ENCODE results near the gene TAF3. TPM values are rescaled to one million over a fixed set of nuclear protein-coding genes. Genes with fewer than 3 reads are reported as not detected.

The TAF3 gene
- polyA plus RNA-seq, 3 donors = 1.6 to 3.9 (median 3.4) TPM

DNA sequence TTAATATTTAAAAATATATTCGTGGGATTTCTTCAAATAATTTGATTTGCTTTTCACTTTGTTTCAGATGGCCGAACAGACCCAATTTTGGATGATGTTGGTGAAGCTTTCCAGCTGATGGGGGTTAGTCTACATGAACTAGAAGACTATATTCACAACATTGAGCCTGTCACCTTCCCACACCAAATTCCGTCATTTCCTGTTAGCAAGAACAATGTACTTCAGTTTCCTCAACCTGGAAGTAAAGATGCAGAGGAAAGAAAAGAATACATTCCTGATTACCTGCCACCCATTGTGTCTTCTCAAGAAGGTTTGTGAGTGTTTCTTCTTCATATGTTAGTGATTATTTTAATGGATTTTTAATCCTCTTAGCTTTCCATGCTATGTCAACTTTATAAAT is 5.9 kb downstream of the TAF3 start:
- peaks cover 44 to 66% of the 10 kb centered on the region in 2 donors for H3K36me3 Mint-ChIP-seq
- intact Hi-C loops (cut with micrococcal nuclease) = no loop called here

DNA sequence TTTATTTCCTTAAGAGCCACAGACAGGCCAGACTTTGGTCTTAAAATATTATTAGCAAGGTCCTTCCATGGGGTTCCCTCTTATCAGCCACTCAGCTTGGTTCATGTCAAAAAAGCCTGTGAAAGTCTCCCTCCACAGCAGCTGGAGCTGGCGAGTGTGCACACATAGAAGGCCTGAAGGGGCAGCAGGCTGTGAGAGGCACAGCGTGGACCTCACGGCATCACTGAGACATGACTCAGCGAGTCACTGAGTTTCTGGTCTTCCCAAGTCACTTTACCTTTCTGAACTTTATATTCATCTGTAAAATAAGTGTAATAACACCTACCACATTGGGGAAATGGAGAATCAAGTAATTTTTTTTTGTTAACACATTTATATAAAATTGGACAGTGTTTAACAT is 8.7 kb downstream of the TAF3 start:
- H3K4me3 ChIP-seq (replicated peaks in 1 of 3; ENCODE audit: low read depth in 2 of 3, low read length in 3 of 3) = no peak overlapping the region
- no peak overlapping the region for H3K4me2 ChIP-seq (replicated peaks; ENCODE audit: extremely low read depth, low read length, poor library complexity, severe bottlenecking)
- H4K20me1 ChIP-seq (ENCODE audit: insufficient read depth, low read length) = peaks cover 7% of the 10 kb centered on the region
- no peak overlapping the region for H3K9ac ChIP-seq (ENCODE audit: insufficient read depth, low read length, poor library complexity, severe bottlenecking)
- peaks cover 8% of the 10 kb centered on the region for H3K4me1 Mint-ChIP-seq
- no CpG with 5 or more reads among the region's 4 CpGs for WGBS (ENCODE audit: insufficient coverage)
- H3K4me1 ChIP-seq (ENCODE audit: control insufficient read depth in 1 of 2, insufficient read depth in 2 of 2, low read length in 2 of 2) = no peaks in the 10 kb centered on the region
- H3K27me3 ChIP-seq (ENCODE audit: control insufficient read depth in 2 of 2, insufficient read depth in 2 of 2, low read length in 2 of 2) = no peaks in the 10 kb centered on the region
- no peak for DNase-seq
- peaks cover 42 to 66% of the 10 kb centered on the region in 2 donors for H3K36me3 ChIP-seq (replicated peaks in 1 of 2; ENCODE audit: control insufficient read depth in 1 of 2, insufficient read depth in 2 of 2, low read length in 2 of 2)
- H3K79me2 ChIP-seq (ENCODE audit: insufficient read depth, low read length) = peaks cover 40% of the 10 kb centered on the region
- no peaks in the 10 kb centered on the region for H3K9me3 ChIP-seq (replicated peaks in 1 of 2; ENCODE audit: control insufficient read depth in 1 of 2, insufficient read depth in 1 of 2, low read length in 2 of 2)
- H3K27ac Mint-ChIP-seq = no peak overlapping the region
- TF ChIP-seq, protein P1, sequence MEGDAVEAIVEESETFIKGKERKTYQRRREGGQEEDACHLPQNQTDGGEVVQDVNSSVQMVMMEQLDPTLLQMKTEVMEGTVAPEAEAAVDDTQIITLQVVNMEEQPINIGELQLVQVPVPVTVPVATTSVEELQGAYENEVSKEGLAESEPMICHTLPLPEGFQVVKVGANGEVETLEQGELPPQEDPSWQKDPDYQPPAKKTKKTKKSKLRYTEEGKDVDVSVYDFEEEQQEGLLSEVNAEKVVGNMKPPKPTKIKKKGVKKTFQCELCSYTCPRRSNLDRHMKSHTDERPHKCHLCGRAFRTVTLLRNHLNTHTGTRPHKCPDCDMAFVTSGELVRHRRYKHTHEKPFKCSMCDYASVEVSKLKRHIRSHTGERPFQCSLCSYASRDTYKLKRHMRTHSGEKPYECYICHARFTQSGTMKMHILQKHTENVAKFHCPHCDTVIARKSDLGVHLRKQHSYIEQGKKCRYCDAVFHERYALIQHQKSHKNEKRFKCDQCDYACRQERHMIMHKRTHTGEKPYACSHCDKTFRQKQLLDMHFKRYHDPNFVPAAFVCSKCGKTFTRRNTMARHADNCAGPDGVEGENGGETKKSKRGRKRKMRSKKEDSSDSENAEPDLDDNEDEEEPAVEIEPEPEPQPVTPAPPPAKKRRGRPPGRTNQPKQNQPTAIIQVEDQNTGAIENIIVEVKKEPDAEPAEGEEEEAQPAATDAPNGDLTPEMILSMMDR (IDR thresholded peaks at IDR 0.05) = no peak
- H3K27ac ChIP-seq (ENCODE audit: low read depth in 1 of 2, low read length in 2 of 2) = no peak overlapping the region
- H3K4me3 Mint-ChIP-seq = no peak overlapping the region
- intact Hi-C loops (cut with micrococcal nuclease) = no loop called here
- no peaks in the 10 kb centered on the region for H3K27me3 Mint-ChIP-seq (ENCODE audit: low read depth in 3 of 3)
- peaks cover 47 to 67% of the 10 kb centered on the region in 2 donors for H3K36me3 Mint-ChIP-seq
- H3K9me3 Mint-ChIP-seq = peaks cover 0 to 2% (median 0%) of the 10 kb centered on the region in 7 donors
- no peak overlapping the region for H2AFZ ChIP-seq (ENCODE audit: insufficient read depth, low read depth, low read length, poor library complexity, severe bottlenecking)

More for the DNA sequence above, 5.9 kb downstream of the TAF3 start:
- Histone ChIP-seq H3K27me3 (ENCODE audit: control insufficient read depth in 2 of 2, insufficient read depth in 2 of 2, low read length in 2 of 2) (no peaks in the 10 kb centered on the region), H2AFZ (ENCODE audit: insufficient read depth, low read depth, low read length, poor library complexity, severe bottlenecking) (no peak overlapping the region), H3K9me3 (replicated peaks in 1 of 2; ENCODE audit: control insufficient read depth in 1 of 2, insufficient read depth in 1 of 2, low read length in 2 of 2) (no peaks in the 10 kb centered on the region), H4K20me1 (ENCODE audit: insufficient read depth, low read length) (no peaks in the 10 kb centered on the region), H3K79me2 (ENCODE audit: insufficient read depth, low read length) (peaks cover 42% of the 10 kb centered on the region), H3K4me3 (replicated peaks in 1 of 3; ENCODE audit: low read depth in 2 of 3, low read length in 3 of 3) (no peak overlapping the region), H3K27ac (ENCODE audit: low read depth in 1 of 2, low read length in 2 of 2) (no peak overlapping the region), H3K4me1 (ENCODE audit: control insufficient read depth in 1 of 2, insufficient read depth in 2 of 2, low read length in 2 of 2) (peaks cover 7 to 10% of the 10 kb centered on the region in 2 donors), H3K36me3 (replicated peaks in 1 of 2; ENCODE audit: control insufficient read depth in 1 of 2, insufficient read depth in 2 of 2, low read length in 2 of 2) (peaks cover 44 to 79% of the 10 kb centered on the region in 2 donors), H3K4me2 (replicated peaks; ENCODE audit: extremely low read depth, low read length, poor library complexity, severe bottlenecking) (no peak overlapping the region), H3K9ac (ENCODE audit: insufficient read depth, low read length, poor library complexity, severe bottlenecking) (no peak overlapping the region)
- Mint-ChIP-seq H3K27me3 (ENCODE audit: low read depth in 3 of 3) (no peaks in the 10 kb centered on the region), H3K4me3 (no peak overlapping the region), H3K9me3 (peaks cover 0 to 2% (median 0%) of the 10 kb centered on the region in 7 donors), H3K27ac (no peak overlapping the region), H3K4me1 (peaks cover 14% of the 10 kb centered on the region)
- WGBS (ENCODE audit: insufficient coverage) = no CpG with 5 or more reads among the region's 3 CpGs
- TF ChIP-seq, protein P1 (IDR thresholded peaks at IDR 0.05) = no peak
- DNase-seq = no peak
